ENCODE measurements around the gene FLYWCH1. TPM values are rescaled to one million over a fixed set of nuclear protein-coding genes. Genes with fewer than 3 reads are reported as not detected.

The FLYWCH1 gene
- total and polyA plus RNA-seq, 10 of the 15 experiments (the other 5 are each of a cell fraction or from before 2014, with no cell fraction given): 0.47 to 33.8 (median 11.2) TPM

GRCh38 chr16:2960183-2961010 is 48.7 kb downstream of the FLYWCH1 start:
- Histone ChIP-seq H3K4me3 (no peak overlapping the region), H3K27me3 (replicated peaks in 1 of 2; ENCODE audit: control insufficient read depth in 2 of 2, insufficient read depth in 2 of 2, low read length in 1 of 2) (no peaks in the 10 kb centered on the region), H3K9me3 (replicated peaks; ENCODE audit: control insufficient read depth, insufficient read depth, low read length) (no peaks in the 10 kb centered on the region), H3K27ac (ENCODE audit: control insufficient read depth, insufficient read depth) (no peak overlapping the region), H2AFZ (ENCODE audit: control insufficient read depth, low read depth, low read length) (no peak overlapping the region), H3K9ac (ENCODE audit: control insufficient read depth, insufficient read depth, low read length) (no peak overlapping the region), H4K20me1 (ENCODE audit: control insufficient read depth, insufficient read depth) (no peaks in the 10 kb centered on the region), H3K4me1 (ENCODE audit: control insufficient read depth, insufficient read depth, low read length) (peaks cover 33% of the 10 kb centered on the region), H3K79me2 (ENCODE audit: control insufficient read depth, insufficient read depth, low read length) (no peaks in the 10 kb centered on the region), H3K4me2 (ENCODE audit: control insufficient read depth, insufficient read depth) (no peak overlapping the region), H3K36me3 (ENCODE audit: control insufficient read depth in 2 of 2, insufficient read depth in 2 of 2, low read length in 1 of 2) (no peaks in the 10 kb centered on the region)
- no peak for TF ChIP-seq CHD1 (IDR thresholded peaks at IDR 0.05; ENCODE audit: low read depth, low read length)
- no peak for TF ChIP-seq HSF1 (IDR thresholded peaks at IDR 0.05; ENCODE audit: low read depth, low read length)
- TF ChIP-seq SIX5 (IDR thresholded peaks at IDR 0.05; ENCODE audit: low read depth, low read length, severe bottlenecking): no peak
- TF ChIP-seq NR2C2 (IDR thresholded peaks at IDR 0.05; ENCODE audit: borderline replicate concordance, control insufficient read depth, insufficient read length, low read depth): no peak
- TF ChIP-seq ZZZ3 (IDR thresholded peaks at IDR 0.05; ENCODE audit: control insufficient read depth, insufficient read length, low read depth): no peak
- no peak for TF ChIP-seq ZNF687 (IDR thresholded peaks at IDR 0.05)
- no peak for TF ChIP-seq NFIC (IDR thresholded peaks at IDR 0.05; ENCODE audit: low read depth, low read length)
- no peak for TF ChIP-seq CHD2 (IDR thresholded peaks at IDR 0.05; ENCODE audit: borderline replicate concordance, low read depth, low read length)
- TF ChIP-seq CEBPB (IDR thresholded peaks at IDR 0.05; ENCODE audit: borderline replicate concordance in 1 of 2, low read depth in 2 of 2, low read length in 2 of 2): no peak
- no peak for TF ChIP-seq TCF3 (IDR thresholded peaks at IDR 0.05; ENCODE audit: borderline replicate concordance, insufficient read depth, low read depth, low read length)
- no peak for TF ChIP-seq RCOR1 (conservative IDR thresholded peaks at IDR 0.05; ENCODE audit: low read depth, low read length)
- TF ChIP-seq ATF3 (IDR thresholded peaks at IDR 0.05; ENCODE audit: borderline replicate concordance, extremely low read depth, low read depth, low read length): no peak
- DNase-seq (ENCODE audit: low read depth, low spot score) (no peak), ATAC-seq (no peak), FAIRE-seq (no peak)
- 79% methylated on average over 16 of the region's 17 CpGs for WGBS (ENCODE audit: insufficient coverage, insufficient replicate concordance, low lambda C conversion rate, missing lambda C conversion rate)
- no TSS peak for BruUV-seq (replicated peaks)
- ChIA-PET SMC1A (ENCODE audit: uncharacterized antibody, unreplicated experiment) (interaction anchor here (0.7 kb wide), 1 partner anchor 13 kb away, joined by 3 read pairs; no protein-coding TSS in a partner anchor), POLR2A (no interaction called here), RAD21 (ENCODE audit: unreplicated experiment) (interaction anchor here (0.6 kb wide), 1 partner anchor 22 kb away, joined by 3 read pairs; no protein-coding TSS in a partner anchor), CTCF (interaction anchor here (0.6 to 3.0 kb wide), 9 partner anchors 9 to 93 kb away, joined by 3 to 15 read pairs (median 4); no protein-coding TSS in a partner anchor)
- intact Hi-C loops (cut with micrococcal nuclease; ENCODE audit: unreplicated experiment) (no loop called here), in situ Hi-C loops (cut with MboI) (no loop called here)
